Osteoblast (primary cell): ENCODE data around the gene HDAC4. TPM values are rescaled to one million over a fixed set of nuclear protein-coding genes. Genes with fewer than 3 reads are reported as not detected.

Source experiments
- DNase-seq: peaks from one replicate; pipeline ENCODE4 v3.0.0; 2011; ENCODE audit warnings: low spot score, mixed read lengths; ENCODE audit not compliant: insufficient read length; ENCODE audit errors: missing footprints
- H2AFZ ChIP-seq: 2 replicates; pipeline ENCODE4 v1.6.0; 2011; ENCODE audit warnings: mild to moderate bottlenecking, low read length
- H3K27ac ChIP-seq: 2 replicates; pipeline ENCODE4 v1.5.1; 2011; ENCODE audit warnings: mild to moderate bottlenecking, low read depth, low read length, moderate library complexity
- H3K27me3 ChIP-seq: 2 replicates; pipeline ENCODE4 v1.6.0; 2012; ENCODE audit warnings: mild to moderate bottlenecking, control low read depth, inconsistent platforms, low read length, moderate library complexity; ENCODE audit not compliant: insufficient read depth
- H3K36me3 ChIP-seq: 2 replicates; pipeline ENCODE4 v1.5.1; 2011; ENCODE audit warnings: mild to moderate bottlenecking, low read length, control low read depth, moderate library complexity; ENCODE audit not compliant: insufficient read depth
- H3K4me1 ChIP-seq: 2 replicates; pipeline ENCODE4 v1.5.1; 2011; ENCODE audit warnings: mild to moderate bottlenecking, low read length, control low read depth, moderate library complexity; ENCODE audit not compliant: insufficient read depth
- H3K4me2 ChIP-seq: 2 replicates; pipeline ENCODE4 v1.6.0; 2011; ENCODE audit warnings: mild to moderate bottlenecking, low read length; ENCODE audit not compliant: insufficient read depth
- H3K4me3 ChIP-seq: fragments of 200-600 bp; sonication (generic); 3 replicates; pipeline ENCODE4 v1.5.1; 2012; ENCODE audit warnings: mild to moderate bottlenecking, low read length, inconsistent platforms; ENCODE audit not compliant: insufficient read depth
- H3K79me2 ChIP-seq: 2 replicates; pipeline ENCODE4 v1.6.0; 2012; ENCODE audit warnings: mild to moderate bottlenecking, low read length, control low read depth, inconsistent platforms; ENCODE audit not compliant: insufficient read depth
- H3K9me3 ChIP-seq: 2 replicates; pipeline ENCODE4 v1.5.1; 2011; ENCODE audit warnings: low read depth, low read length, control low read depth
- H4K20me1 ChIP-seq: 2 replicates; pipeline ENCODE4 v1.6.0; 2012; ENCODE audit warnings: mild to moderate bottlenecking, low read length, control low read depth; ENCODE audit not compliant: insufficient read depth
- total RNA-seq: library from RNA; depleted of rRNA; stranded (reverse); fragments of >200 nt; gene quantifications from 2 replicates; pipeline ENCODE4 v1.2.3, GENCODE V29; 2012
- TF ChIP-seq, protein P1 (sequence below): IDR thresholded peaks from 2 replicates; pipeline ENCODE4 v1.5.1; 2011; ENCODE audit warnings: mild to moderate bottlenecking, low read depth, low read length, moderate library complexity; ENCODE audit errors: extremely low read depth

The HDAC4 gene
- total RNA-seq, 1 donor: 30.8 TPM

DNA sequence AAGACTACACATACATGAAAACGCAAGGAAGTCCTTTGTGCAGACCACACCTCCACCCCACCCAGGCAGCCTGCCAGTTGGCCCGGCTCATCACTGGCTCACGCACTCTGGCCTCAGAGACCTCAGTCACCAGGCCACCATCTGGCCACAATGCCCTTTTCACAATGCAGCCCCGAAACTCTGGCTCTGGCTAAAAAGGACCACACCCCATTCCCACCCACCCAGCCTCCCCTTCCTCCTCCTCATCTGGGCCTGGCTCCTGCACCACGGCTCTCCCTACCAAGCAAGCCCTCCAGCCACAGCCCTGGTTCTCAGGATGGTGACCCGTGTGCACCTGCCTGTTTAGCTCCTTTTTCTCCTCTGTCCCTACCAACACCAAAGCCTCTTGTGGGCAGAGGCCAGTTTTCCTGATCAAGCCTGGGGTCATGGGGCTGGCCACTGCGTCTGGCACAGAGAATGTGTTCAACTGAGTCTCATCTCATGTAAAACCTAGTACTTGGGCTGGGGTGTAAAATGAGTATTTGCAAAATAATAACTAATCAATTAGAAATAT, 7.4 kb downstream of the HDAC4 start:
- no peak overlapping the region for H3K4me3 ChIP-seq
- peaks cover 63% of the 10 kb centered on the region for H3K79me2 ChIP-seq
- no peaks in the 10 kb centered on the region for H3K9me3 ChIP-seq
- no peak overlapping the region for H2AFZ ChIP-seq
- H3K4me1 ChIP-seq: no peaks in the 10 kb centered on the region
- no peak overlapping the region for H3K4me2 ChIP-seq
- peaks cover 3% of the 10 kb centered on the region for H3K36me3 ChIP-seq
- H3K27ac ChIP-seq: no peak overlapping the region
- peak; percentile 85 for DNase-seq
- H4K20me1 ChIP-seq: peaks cover 39% of the 10 kb centered on the region
- no peaks in the 10 kb centered on the region for H3K27me3 ChIP-seq
- TF ChIP-seq, protein P1, sequence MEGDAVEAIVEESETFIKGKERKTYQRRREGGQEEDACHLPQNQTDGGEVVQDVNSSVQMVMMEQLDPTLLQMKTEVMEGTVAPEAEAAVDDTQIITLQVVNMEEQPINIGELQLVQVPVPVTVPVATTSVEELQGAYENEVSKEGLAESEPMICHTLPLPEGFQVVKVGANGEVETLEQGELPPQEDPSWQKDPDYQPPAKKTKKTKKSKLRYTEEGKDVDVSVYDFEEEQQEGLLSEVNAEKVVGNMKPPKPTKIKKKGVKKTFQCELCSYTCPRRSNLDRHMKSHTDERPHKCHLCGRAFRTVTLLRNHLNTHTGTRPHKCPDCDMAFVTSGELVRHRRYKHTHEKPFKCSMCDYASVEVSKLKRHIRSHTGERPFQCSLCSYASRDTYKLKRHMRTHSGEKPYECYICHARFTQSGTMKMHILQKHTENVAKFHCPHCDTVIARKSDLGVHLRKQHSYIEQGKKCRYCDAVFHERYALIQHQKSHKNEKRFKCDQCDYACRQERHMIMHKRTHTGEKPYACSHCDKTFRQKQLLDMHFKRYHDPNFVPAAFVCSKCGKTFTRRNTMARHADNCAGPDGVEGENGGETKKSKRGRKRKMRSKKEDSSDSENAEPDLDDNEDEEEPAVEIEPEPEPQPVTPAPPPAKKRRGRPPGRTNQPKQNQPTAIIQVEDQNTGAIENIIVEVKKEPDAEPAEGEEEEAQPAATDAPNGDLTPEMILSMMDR: no peak

DNA sequence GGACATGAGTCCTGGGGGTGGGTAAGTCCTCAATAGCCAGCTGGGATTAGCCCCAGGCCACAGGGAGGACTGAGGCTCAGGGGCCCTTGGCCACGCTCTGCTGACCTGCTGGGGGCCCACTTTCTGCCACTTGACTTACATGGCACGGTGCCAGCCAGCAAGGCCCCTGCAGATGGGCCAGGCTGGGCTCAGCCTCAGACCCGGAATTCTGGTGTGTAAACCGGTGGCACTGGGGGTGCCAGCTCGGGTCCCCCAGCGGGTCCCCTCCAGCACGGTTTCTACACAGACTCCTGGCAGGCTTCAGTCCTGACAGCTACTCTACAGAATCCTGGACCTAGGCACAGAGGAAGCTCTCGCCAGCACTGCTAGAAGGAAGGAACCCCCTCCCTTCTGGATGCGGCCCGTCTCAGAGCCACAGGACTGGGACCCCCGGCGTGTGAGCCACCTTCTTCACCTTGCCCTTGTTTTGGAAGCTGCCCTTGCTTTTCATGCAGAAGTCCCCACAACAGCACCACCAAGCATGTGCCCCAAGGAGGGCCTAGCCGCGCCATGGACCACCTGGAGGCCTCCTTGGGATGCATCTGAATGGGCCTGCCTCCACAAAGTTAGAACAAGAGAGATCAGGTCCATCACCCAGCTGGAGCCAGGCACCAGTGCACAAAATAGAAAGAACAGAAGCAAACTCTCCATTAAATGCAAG, 8.0 kb downstream of the HDAC4 start:
- Histone ChIP-seq H3K79me2 (peaks cover 56% of the 10 kb centered on the region), H2AFZ (no peak overlapping the region), H3K36me3 (peaks cover 3% of the 10 kb centered on the region), H4K20me1 (peaks cover 37% of the 10 kb centered on the region), H3K4me3 (no peak overlapping the region), H3K4me1 (no peaks in the 10 kb centered on the region), H3K9me3 (no peaks in the 10 kb centered on the region), H3K27ac (no peak overlapping the region), H3K27me3 (no peaks in the 10 kb centered on the region), H3K4me2 (no peak overlapping the region)
- peak; percentile 73 for DNase-seq
- TF ChIP-seq, protein P1: no peak

DNA sequence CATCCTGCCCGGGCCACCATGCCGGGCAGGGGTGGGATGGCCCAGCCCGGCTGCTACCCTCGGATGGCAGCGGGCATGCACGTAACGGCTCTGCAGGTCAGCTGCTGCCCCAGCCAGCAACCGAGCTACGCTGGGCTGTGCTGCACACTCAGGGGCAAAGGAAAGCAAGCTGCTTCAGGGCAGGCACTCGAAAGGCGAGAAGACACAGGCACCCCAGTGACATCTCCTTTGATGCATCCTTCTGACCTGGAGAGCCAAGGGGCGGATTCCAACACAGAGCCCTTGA, 8.8 kb downstream of the HDAC4 start:
- Histone ChIP-seq H3K27ac (no peak overlapping the region), H3K4me2 (no peak overlapping the region), H3K27me3 (no peaks in the 10 kb centered on the region), H3K79me2 (peaks cover 48% of the 10 kb centered on the region), H3K4me3 (no peak overlapping the region), H3K4me1 (no peaks in the 10 kb centered on the region), H3K36me3 (peaks cover 3% of the 10 kb centered on the region), H2AFZ (no peak overlapping the region), H4K20me1 (peaks cover 31% of the 10 kb centered on the region), H3K9me3 (no peaks in the 10 kb centered on the region)
- no peak for DNase-seq
- TF ChIP-seq, protein P1: no peak

- H4K20me1 ChIP-seq: peaks cover 30% of the 10 kb centered on the region
- H3K79me2 ChIP-seq: peaks cover 44% of the 10 kb centered on the region
- no peaks in the 10 kb centered on the region for H3K27me3 ChIP-seq
- peak; percentile 54 for DNase-seq
- H3K27ac ChIP-seq: no peak overlapping the region
- H3K36me3 ChIP-seq: peaks cover 3% of the 10 kb centered on the region
- H3K4me3 ChIP-seq: no peak overlapping the region
- no peak overlapping the region for H2AFZ ChIP-seq
- no peaks in the 10 kb centered on the region for H3K9me3 ChIP-seq
- H3K4me1 ChIP-seq: no peaks in the 10 kb centered on the region
- H3K4me2 ChIP-seq: no peak overlapping the region
- TF ChIP-seq, protein P1: no peak
Observed at GRCh38 chr2:239391286-239392071, 9.3 kb downstream of the HDAC4 start.
